ENCODE data around the gene ARSI. TPM values are rescaled to one million over a fixed set of nuclear protein-coding genes. Genes with fewer than 3 reads are reported as not detected.

The ARSI gene
- total RNA-seq, 2 donors from 2014 or later, result 0.68 to 0.84 TPM

DNA sequence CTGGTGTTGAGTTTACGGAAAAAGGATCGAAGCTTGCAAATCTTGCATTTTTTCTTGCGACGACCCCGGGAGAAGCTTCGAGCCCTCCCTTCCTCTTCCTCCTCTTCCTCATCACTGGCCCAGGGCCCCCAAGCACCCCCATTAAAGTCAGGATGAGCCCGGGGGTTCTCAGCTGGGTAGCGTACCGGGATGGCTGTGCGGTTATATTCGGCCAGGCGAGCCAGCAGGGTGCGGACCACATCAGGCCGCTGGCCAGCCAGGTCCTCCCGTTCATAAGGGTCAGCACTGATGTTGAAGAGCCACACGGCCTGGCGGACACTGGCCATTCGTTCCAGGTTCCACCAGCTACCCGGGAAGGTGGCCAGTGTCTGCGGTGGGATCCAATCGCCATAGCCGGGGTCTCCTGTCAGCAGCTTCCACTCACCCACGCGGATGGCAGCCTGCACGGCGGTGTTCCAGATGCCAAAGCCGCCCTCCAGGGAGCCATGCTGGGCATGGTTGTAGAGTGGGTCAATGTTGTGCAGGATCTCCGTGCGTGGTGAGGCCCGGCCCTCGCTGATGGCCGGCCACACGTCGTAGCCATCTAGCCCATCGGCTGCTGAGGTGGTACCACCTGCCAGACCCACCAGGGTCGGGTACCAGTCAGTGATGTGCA is 5.3 kb downstream of the ARSI start:
- intact Hi-C loops (cut with DNase I), result no loop called here
- no peak for ATAC-seq
- DNase-seq, result no peak

DNA sequence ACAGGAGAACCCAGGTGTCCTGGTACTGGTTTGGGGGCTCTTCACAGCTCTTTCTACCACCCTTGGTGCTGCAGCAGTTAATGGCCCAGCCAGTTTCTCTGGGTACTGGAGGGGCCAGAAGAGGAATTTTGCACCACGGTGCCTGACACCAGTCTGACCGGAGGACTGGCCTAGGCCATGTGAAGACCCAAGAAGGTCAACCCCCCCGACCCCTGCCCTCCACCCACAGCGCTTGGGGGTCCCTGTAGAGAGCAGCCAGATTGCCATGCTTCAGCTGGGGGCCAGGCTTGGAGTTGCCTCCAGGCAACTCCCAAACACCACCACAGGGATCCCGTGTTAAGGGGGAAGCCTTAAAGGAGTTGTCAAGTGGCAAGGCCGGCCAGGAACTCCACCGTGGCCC is 6.2 kb downstream of the ARSI start:
- no peak for DNase-seq
- no peak for ATAC-seq
- intact Hi-C loops (cut with DNase I), result no loop called here

DNA sequence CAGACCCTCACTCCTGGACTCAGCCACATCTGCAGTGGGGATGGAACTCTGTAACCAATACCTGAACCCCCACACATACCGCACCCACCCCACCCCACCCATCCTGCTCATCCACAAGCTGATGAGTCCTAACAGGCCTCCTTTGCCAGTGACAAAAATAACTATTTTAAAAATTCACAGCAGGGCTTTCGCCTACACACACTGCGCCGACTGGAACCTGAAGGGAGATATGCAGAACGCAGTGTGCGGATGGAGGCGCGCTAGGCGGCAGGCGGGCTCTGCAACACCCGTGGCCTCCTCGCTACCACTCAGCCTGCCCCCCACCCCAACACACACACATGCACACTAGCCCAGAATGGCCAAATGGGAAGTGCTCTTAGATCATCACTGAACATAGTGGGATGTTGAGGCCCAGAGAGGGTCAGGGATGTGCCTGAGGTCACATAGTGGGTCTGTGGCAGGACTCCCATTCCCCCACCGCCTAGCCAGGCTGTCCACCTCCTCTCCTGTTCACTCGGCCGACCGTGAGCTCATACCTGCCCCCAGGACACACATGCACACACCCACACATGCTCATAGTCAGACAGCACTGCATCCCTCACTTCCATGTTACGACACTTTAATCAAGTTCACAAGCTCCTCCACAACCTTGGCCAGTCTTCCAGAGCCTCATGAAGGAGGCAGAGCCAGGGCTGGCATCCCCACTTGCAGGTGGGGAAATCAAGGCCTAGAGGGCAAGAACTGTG is 6.8 kb downstream of the ARSI start:
- DNase-seq (no peak), ATAC-seq (no peak)
- intact Hi-C loops (cut with DNase I), result no loop called here

DNA sequence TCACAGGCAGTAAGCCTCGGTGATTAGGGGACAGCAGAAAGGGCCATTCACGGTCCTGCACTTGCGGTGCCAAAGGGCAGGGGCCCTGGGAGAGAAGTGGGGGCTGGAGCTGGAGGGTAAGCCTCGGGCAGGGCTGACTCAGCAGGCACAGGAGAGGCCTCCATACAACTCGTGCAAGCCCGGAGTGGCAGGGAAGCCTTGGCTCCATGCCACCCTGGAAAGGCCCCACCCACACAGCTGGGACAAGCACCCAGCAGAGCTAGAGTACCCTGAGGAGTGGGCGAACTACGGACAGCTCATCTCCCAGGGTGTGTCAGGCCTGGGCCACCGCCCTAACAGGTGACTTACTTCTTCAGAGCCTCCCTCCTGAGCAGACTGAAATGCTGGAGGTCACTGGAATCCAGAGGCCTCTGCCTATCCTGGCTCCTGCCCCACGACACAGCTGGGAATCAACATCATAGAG is 7.5 kb downstream of the ARSI start:
- peak; percentile 50 for DNase-seq
- intact Hi-C loops (cut with DNase I), result no loop called here
- peak; percentile 60 to 64 for ATAC-seq

DNA sequence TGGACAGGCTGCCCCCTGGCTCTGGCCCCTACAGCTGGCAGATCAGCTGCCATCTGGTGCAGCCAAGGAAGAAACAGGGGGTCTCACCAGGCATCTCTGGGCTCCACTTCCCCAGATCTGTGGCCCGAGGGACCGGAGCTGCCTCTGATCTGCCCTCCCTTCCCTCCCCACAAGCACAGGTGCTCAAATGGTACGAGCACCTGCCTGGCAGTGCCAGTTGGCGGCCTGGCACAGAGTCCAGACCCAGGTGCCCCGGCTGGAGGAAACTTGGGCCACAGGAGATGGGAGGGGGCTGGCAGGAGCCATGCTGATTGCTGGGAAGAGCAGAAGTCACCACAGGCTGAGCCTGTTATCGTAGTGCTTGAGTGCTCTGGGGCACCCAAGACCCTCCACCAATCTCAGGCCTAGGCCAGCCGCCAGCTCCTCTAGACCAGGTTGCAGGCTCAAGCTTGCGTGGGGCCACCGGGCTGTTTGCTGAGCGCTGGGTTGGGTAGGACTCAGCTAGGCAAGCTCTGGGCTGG is 8.1 kb downstream of the ARSI start:
- intact Hi-C loops (cut with DNase I), result no loop called here
- no peak for ATAC-seq
- DNase-seq, result no peak

DNA sequence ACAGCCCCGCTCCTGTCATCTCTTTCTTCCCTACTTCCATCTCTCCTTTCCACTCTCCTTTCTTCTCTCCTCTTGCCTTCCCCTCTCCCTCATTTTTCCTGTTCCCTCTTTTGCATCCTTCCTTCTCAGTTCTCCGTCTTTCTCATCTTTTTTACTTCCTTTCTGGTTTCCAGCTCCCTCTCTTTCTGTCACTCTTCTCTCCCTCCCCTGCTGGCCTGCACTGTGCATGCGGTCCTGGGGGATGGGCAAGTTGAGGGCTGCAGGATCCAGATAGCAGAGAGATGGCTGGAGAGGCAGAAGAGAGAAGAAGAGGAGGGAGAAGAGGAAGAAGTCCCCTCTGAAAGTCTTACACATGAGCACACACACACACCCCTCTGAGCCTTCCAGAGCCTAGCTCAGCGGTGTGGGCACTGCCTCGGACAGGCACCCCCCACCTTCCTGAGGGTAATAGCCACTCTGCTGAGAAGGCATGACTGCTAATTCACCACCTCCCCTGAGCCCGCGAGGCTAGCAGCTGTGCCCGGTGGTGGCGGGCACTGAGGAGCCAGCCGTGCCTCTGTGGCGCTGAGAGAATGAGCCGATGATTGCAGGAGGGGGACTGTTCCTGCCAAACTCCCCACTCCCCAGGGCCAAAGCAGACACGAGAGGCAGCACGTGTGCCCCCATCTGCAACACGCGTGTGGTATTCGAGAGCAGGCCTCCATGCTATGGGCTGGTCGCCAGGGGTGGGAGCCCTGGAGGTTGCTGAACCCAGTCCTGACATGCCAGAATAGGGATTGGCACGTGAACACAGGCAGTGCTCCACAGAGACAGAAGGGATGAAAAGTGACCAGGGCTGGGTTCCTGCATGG is 9.4 kb downstream of the ARSI start:
- intact Hi-C loops (cut with DNase I), result no loop called here

DNA sequence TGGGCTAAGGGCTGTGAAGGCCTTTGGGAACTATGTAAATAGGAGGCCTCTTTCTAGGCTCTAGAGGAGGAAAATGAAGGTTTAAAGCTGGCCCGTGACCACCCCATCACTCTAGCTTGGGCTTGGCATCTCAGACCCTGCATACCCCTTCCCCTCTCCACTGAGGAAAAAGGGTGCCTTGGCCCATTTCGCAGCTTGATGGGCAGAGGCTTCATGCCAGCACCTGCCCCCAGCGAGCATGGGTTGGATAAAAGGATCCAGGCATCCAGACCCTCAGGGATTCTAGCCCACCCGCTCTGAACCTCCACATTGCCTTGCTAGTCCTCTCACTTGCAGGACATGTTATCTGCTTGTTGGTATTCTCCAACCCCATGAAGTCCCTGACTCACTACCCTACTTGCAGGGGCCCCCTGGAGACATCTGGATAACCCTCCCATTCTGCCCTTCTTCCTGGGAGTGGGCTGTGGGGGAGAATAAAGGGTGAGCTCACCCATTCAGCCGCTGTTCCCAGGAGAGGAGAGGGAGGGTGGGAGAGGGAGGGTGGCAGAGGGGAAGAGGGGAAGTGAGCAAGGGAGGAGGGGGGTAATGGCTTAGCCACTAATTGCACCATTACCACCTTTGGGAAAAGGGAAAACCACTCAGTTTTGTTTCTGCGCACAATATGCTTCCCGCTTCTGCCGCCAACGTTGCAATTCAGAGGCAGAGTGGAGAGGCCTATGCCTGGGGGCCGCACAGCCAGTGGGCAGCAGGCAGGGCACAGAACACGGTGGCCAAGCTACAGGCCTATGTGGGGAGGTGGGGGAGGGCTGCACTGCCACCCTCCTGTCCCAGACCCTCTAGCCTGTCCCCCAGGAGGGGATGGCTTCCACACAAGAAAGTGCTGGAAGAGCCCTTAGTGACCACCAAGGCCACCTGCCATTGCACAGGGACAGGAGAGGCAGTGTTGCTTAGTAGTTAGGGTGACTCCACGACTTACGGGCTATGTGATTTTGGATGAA is 11.0 kb downstream of the ARSI start:
- ATAC-seq, result no peak
- DNase-seq, result no peak
- intact Hi-C loops (cut with DNase I), result no loop called here

More for the DNA sequence above, 9.4 kb downstream of the ARSI start:
- ATAC-seq, result no peak
- DNase-seq, result no peak

DNA sequence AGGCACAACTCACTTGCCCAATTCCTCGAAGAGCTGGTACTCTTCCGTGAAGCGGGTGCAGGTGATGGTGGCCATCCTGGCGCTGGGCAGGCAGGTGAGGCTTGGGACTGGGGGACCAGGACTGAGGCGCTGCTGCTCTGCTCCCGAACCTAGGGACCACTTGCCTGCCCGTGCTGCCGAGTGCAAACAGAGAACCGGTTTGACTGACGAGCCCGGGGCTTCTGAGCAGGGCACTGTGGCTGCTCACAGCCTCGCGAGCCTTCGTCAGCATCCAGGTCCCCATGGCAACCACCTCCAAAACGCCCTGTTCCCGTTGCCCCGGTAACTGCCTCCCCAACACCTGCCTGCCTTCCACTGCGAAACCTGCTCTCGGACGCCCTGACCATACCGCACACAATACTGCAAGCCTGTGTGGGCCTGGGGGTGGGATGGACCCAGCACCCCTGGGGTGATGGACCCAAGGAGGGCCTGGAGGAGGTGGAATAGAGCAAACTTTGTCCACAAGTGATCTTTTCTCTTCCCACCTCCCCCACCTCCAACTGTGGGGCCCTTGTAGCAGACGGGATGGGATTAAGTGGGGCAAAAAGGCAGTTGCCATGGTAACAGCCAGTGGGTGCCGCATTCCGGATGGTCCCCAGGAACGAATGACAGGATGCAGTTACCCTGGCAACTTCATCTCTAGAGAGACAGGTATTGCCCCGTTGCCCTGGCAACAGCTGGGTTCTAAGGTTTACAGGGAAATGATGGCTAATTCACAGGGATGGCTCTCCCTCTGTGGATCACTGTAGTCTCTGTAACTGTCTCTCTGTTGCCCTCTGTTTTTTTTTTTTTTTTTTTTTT is 12.9 kb downstream of the ARSI start, which contains the start of gene CAMK2A:
TSS of gene CAMK2A (minus strand) at position 223 of the 840 bp plus-strand sequence. CDS start at position 75, 148 bp downstream.
- intact Hi-C loops (cut with DNase I), result no loop called here
- DNase-seq (no peak), ATAC-seq (no peak)

DNA sequence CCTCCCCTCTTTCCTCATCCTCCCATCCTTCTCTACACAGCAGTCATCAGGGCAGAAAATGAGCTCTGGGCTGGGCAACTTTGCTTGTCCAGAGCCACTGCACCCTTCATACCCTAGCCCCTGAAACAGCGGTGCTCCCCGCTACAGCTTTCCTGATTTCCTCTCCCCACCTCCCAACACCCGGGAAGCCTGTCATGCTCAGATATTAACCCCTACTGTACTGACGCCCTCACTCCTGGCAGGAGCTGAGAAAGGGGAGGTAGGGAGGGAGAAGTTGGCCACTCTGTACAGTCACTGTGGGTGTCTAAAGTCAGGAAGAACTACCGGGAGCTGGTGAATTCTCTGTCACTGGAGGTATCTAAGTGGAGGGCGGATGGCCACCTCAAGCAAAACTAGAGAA is 13.9 kb downstream of the ARSI start:
- intact Hi-C loops (cut with DNase I), result no loop called here
- DNase-seq (no peak), ATAC-seq (no peak)

DNA sequence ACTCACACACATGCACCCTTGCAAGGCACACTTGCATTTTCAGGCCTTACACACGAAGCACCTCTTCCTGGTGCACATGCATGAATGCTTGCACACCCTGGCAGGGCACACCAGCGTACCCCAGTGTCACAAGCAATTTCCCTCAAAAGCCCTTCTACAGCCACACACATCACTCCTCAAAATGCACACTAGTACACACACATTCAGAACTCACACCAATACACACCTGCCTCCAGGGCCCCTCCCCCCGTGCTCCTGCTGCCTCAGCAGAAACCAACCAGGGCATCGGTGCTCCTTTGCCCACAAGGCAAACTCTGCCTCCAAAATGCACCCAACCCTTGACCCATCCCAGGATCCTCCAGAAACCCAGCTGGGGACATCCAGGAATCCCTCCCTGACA is 14.3 kb downstream of the ARSI start:
- intact Hi-C loops (cut with DNase I), result no loop called here
- DNase-seq (no peak), ATAC-seq (no peak)

DNA sequence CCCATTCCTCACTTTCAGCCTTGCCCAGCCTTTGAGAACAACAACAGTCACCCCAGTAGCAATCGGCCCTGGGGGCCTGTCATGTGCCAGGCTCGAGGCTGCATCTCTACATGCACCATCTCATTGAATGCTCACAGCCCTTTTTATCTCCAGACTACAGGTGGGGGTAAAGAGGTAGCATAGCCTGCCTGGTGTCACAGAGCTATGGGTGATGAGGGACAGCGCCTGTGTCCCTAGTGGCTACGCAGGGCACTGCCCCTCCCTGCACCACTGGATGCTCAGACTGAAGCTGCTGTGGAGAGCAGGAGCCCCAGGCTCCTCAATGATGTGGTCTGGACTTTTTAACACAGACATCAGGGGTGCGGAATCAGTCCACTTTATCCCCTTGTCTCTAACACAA is 15.9 kb downstream of the ARSI start:
- peak; percentile 16 to 47 for ATAC-seq
- intact Hi-C loops (cut with DNase I), result no loop called here

DNA sequence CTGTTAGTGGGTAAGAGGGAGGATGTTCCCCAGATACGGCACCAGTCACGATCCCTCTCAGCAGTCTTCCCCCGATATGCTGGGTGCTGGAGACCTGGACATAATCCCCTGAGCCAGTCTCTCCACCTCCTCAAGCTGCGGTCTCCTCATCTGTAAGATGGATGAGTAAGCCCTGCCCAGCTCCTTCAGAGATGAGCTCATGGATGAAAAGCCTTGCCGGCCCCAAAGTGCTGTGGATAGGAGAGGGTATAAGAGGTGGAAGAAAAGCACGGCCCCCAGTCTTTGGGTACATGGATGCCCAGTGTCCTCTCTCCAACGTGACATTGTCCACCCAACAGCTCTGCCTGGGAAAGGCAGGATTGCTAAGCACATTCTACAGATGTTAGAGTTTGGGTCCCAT is 17.6 kb downstream of the ARSI start:
- no peak for DNase-seq
- intact Hi-C loops (cut with DNase I), result no loop called here
- ATAC-seq, result no peak

More for the DNA sequence above, 15.9 kb downstream of the ARSI start:
- DNase-seq, result no peak

DNA sequence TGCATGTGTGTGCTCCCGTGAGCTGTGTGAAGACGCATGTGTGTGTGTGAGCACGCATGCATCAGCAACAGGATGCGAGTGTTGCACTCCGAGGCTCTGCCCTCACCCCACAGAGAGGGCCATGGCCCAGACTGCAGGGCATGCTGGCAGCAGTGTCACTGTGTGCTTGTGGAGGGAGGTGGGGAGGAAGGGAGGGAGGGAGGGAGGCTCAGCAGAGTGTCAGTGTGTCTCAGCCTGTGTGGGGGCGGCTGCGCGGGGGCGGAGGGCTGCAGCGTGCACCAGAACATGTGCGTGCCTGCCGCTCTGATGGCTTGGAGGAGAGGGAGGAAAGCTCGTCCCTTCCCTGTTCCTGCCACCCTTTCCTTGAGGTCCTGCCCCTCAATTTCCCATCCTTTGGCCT is 18.4 kb downstream of the ARSI start:
- DNase-seq, result no peak
- no peak for ATAC-seq
- intact Hi-C loops (cut with DNase I), result no loop called here

DNA sequence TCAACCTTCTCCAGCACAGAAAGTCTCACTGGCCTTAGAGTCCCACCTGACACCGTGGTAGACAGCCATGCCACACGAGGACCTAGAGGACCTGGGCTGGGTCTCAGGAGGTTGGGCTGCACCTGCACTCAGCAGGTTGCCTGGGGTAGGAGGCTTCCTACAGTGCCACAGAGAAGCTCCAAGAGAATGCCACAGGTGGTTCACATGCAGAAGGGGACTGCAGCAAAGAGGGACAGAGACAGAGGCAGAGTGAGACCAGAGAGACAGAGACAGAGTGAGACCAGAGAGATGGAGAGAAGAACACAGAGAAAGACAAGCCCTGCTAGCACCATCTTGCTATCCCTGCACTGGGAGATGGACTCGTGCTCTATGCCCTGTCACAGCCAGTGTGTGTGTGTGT is 18.8 kb downstream of the ARSI start:
- intact Hi-C loops (cut with DNase I), result no loop called here
- no peak for ATAC-seq
- no peak for DNase-seq

DNA sequence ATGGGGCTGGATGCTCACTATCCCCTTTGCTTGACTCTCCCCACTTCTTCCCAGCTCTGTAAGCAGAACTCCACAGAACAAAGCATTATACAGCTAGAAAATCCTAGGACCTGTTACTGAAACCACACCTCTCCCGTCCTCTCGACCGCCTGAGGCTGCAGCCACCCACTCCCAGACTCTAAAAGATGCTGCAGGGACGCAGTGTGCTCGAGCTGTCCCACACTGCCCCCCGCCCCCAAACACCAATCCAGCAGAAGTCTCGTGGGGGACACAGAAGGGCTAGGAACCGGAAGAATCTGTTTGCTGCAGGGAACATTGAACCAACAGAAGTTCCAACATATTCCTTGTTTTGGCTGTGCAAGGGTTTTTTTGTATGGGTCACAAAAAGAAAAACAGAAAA is 20.7 kb downstream of the ARSI start:
- no peak for DNase-seq
- ATAC-seq, result no peak

DNA sequence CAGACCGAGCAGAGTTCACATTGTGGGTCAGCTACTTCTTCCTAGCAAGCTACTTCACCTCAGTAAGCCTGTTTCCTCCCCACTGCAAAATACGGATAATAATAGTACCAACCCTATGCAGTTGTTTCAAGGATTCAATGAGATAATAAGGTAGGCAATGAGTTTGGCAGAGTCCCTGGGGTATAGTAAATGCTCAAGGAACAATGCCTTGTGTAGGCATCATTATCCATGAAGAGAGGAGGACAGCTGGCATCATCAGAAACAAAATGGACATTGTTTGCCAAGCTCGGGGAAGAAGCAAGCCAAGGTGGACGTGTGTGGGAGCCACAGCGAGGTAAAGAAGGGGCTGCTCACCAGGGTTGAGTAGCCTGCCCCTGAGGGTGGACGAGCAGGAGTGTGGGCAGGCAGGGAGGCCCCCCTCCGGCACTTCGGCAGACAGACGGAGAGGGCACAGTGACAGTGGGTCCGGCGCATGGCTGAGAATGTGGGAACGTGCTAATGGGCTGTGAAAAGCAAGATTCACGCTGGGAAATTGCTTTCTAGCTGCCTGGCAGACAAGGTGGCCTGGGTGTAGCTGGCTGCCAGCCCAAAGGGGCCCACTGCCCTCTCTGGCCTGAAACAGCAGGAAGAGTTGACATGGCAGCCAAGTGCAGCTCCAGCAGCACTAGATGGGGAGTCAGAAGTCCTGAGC is 23.2 kb downstream of the ARSI start:
- intact Hi-C loops (cut with DNase I), result no loop called here
- DNase-seq, result no peak
- ATAC-seq, result peak in 1 of 2 donors; percentile 58

More for the DNA sequence above, 20.7 kb downstream of the ARSI start:
- intact Hi-C loops (cut with DNase I), result no loop called here

DNA sequence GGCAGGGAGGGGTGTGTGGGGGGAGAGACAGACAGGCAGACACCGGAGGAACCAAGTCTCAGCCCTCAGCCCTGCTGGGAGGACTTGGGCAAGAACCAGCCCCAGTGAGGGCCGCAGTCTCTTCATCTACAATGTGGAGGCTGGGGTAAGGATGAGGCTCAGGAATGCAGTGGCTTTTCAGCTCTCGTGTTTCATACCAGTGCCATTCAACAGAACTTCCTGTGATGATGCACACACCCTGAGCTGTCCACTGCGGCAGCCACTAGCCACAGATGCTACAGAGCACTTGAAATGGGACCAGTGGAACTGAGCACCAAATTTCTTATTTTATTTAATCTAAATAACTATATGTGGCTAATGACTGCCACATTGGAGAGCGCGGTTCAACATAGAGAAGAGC is 23.8 kb downstream of the ARSI start:
- DNase-seq, result no peak
- intact Hi-C loops (cut with DNase I), result no loop called here
- ATAC-seq, result no peak
